Stomach (tissue), 9 donors: Measurements from ENCODE around the gene TSPAN15. TPM values are rescaled to one million over a fixed set of nuclear protein-coding genes. Genes with fewer than 3 reads are reported as not detected.

ENCODE experiments used
- DNase-seq, 2 donors: peaks; one replicate each; pipeline versions ENCODE4 v3.0.0 to v3.0.0-alpha.2; 2013 to 2019
- H3K27ac ChIP-seq, 5 donors: fragments of 200-600 bp in 4 of 5; sonication (generic) in 4 of 5; one replicate each; pipeline ENCODE4 v1.5.1; 2013 to 2019; ENCODE audit warnings: mild to moderate bottlenecking in 1 of 5, moderate library complexity in 1 of 5
- H3K27me3 ChIP-seq, 3 donors: fragments of 200-600 bp; sonication (generic); one replicate each; pipeline ENCODE4 v1.5.1; 2017 to 2019; ENCODE audit warnings: mixed run types in 1 of 3
- H3K36me3 ChIP-seq, 4 donors: fragments of 200-600 bp; sonication (generic); 1 replicate in 3 of 4; 2 replicates in 1 of 4; pipeline ENCODE4 v1.5.1; 2016 to 2019
- H3K4me1 ChIP-seq, 4 donors: fragments of 200-600 bp; sonication (generic); one replicate each; pipeline ENCODE4 v1.5.1; 2016 to 2019
- H3K4me3 ChIP-seq, 4 donors: fragments of 200-600 bp; sonication (generic) in 3 of 4; one replicate each; pipeline ENCODE4 v1.5.1; 2016 to 2019; ENCODE audit warnings: mild to moderate bottlenecking in 1 of 4
- H3K9me3 ChIP-seq, 4 donors: fragments of 200-600 bp; sonication (generic); one replicate each; pipeline ENCODE4 v1.5.1; 2016 to 2019
- EP300 ChIP-seq: sonication (generic); formaldehyde crosslinking; IDR thresholded peaks from one replicate; pipeline ENCODE4 v1.6.1; 2017; ENCODE audit warnings: antibody characterized with exemption
- POLR2A ChIP-seq, 4 donors: fragments of 450-650 bp; IDR thresholded peaks; one replicate each; pipeline ENCODE4 v1.6.1; 2016; ENCODE audit warnings: antibody characterized with exemption in 4 of 4, control low read depth in 2 of 4, mild to moderate bottlenecking in 1 of 4, moderate library complexity in 1 of 4
- POLR2AphosphoS5 ChIP-seq, 3 donors: sonication (generic); formaldehyde crosslinking; IDR thresholded peaks; one replicate each; pipeline ENCODE4 v1.6.1; 2016; ENCODE audit warnings: antibody characterized with exemption in 3 of 3
- WGBS, 5 donors: extraction: QIAGEN DNeasy Blood & Tissue Kit in 3 of 5; methylation state at CpG; one replicate each; pipeline versions ENCODE4 v1.1.5 to v1.1.7; 2013 to 2018; 5-methylcytosine and 5-hydroxymethylcytosine counted together
- intact Hi-C: fragments of 100-400 bp; cut with DNase I; formaldehyde crosslinking; loops from one replicate; pipeline ENCODE4 v1.15.1; 2023; ENCODE audit warnings: low total_unique reads
- polyA plus RNA-seq, 3 donors: library from polyadenylated mRNA; stranded (reverse); fragments of 200-250 nt; gene quantifications; one replicate each; pipeline ENCODE4 v1.2.3, GENCODE V29; 2013
- total RNA-seq, 5 donors: library from RNA; depleted of rRNA; stranded (reverse); fragments of >200 nt; gene quantifications; one replicate each; pipeline versions ENCODE4 v1.1.0 to v1.2.3, GENCODE V29; 2014 to 2016
- TF ChIP-seq, protein P1 (sequence below), 7 experiments: fragments of 450-650 bp in 4 of 7; fragments of 200-600 bp in 3 of 7; sonication (generic) in 3 of 7; IDR thresholded peaks; one replicate each; pipeline ENCODE4 v1.5.1; 2016 to 2019; ENCODE audit warnings: antibody characterized with exemption in 7 of 7, control low read depth in 2 of 7, mild to moderate bottlenecking in 1 of 7
- donor health status: healthy with polysubstance abuse.
- donor health status: Bipolar disorder and iron deficiency.
- donor health status: healthy.

The TSPAN15 gene
- total and polyA plus RNA-seq, 8 donors: 23.5 to 153 (median 74.5) TPM

DNA sequence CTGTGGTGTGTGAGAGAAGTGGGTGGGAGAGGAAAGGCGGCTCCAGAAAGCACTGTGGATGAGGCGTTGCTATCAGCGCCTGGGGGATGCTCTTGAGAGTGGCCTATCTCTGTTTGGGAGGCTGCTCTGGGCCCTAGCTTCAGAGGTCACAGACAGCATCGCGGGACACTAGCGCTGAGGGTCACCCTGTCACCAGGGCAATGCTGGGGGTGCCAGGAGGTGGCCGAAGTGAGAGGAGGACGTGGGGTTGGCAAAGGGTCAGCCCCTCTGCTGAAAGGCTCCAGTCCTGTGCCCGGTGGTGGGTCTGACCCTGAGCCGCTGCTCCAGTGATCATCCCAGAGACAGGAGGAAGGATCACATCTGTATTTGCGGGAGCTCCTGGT is 31.5 kb upstream of the TSPAN15 start:
- H3K27ac ChIP-seq: peak overlapping the region in 2 of 5 donors; percentile 81 to 84
- H3K27me3 ChIP-seq: no peaks in the 10 kb centered on the region
- no peaks in the 10 kb centered on the region for H3K9me3 ChIP-seq
- H3K4me1 ChIP-seq: peaks cover 11 to 67% (median 35%) of the 10 kb centered on the region in 4 donors
- no peaks in the 10 kb centered on the region for H3K36me3 ChIP-seq
- no peak for DNase-seq
- intact Hi-C loops: no loop called here
- 77 to 92% (median 83%) methylated on average over 9 to 11 of the region's 11 CpGs for WGBS, 5 donors
- no peak for TF ChIP-seq POLR2AphosphoS5 (IDR thresholded peaks at IDR 0.05)
- TF ChIP-seq EP300: no peak
- TF ChIP-seq, protein P1, sequence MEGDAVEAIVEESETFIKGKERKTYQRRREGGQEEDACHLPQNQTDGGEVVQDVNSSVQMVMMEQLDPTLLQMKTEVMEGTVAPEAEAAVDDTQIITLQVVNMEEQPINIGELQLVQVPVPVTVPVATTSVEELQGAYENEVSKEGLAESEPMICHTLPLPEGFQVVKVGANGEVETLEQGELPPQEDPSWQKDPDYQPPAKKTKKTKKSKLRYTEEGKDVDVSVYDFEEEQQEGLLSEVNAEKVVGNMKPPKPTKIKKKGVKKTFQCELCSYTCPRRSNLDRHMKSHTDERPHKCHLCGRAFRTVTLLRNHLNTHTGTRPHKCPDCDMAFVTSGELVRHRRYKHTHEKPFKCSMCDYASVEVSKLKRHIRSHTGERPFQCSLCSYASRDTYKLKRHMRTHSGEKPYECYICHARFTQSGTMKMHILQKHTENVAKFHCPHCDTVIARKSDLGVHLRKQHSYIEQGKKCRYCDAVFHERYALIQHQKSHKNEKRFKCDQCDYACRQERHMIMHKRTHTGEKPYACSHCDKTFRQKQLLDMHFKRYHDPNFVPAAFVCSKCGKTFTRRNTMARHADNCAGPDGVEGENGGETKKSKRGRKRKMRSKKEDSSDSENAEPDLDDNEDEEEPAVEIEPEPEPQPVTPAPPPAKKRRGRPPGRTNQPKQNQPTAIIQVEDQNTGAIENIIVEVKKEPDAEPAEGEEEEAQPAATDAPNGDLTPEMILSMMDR (IDR thresholded peaks at IDR 0.05): no peak
- no peak for TF ChIP-seq POLR2A (IDR thresholded peaks at IDR 0.05)
- no peak overlapping the region for H3K4me3 ChIP-seq

DNA sequence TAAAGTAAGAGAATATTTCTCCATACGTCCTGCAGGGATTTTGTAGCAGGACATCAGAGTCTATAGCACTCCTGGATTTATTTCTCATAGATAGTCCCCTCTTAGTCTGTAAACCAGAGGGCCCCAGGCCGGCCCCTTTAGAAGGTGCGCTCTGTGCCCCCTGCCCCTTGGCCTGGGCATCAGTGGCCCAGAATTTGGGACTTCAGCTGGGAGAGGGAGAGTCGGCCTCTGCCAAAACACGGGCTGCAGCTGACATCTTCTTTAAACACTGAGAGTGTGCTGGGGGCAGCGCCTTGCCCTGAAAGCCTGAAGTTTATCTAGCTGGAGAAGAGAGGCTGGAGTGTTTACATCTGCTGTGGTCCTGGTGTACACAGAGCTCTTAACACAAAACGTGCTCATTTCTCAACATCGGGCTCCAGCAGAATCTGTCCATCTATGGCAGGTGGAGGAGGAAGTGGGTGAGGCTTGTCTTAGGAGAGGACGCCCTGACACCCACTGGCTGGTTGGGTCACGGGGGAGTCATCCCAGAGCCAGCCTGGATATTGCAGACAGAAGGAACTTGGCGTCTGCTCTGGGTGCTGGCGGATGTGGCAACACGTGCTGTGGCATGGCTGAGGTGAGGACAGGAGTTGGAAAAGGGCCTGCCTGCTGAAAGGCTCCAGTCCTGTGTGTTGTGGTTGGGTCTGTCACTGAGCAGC is 29.5 kb upstream of the TSPAN15 start:
- Histone ChIP-seq H3K27me3 (no peaks in the 10 kb centered on the region), H3K4me3 (no peak overlapping the region), H3K4me1 (peaks cover 27 to 80% (median 51%) of the 10 kb centered on the region in 4 donors), H3K27ac (peak overlapping the region in 4 of 5 donors; percentile 55 to 84 (median 70)), H3K9me3 (no peaks in the 10 kb centered on the region), H3K36me3 (no peaks in the 10 kb centered on the region)
- 41 to 50% (median 46%) methylated on average over 13 of the region's 13 CpGs for WGBS, 5 donors
- TF ChIP-seq POLR2AphosphoS5 (IDR thresholded peaks at IDR 0.05): peak; percentile 51 to 90 (median 83)
- peak; percentile 12 for TF ChIP-seq EP300
- TF ChIP-seq, protein P1 (IDR thresholded peaks at IDR 0.05): no peak
- intact Hi-C loops: no loop called here
- peak in 1 of 2 donors; percentile 70 for DNase-seq

DNA sequence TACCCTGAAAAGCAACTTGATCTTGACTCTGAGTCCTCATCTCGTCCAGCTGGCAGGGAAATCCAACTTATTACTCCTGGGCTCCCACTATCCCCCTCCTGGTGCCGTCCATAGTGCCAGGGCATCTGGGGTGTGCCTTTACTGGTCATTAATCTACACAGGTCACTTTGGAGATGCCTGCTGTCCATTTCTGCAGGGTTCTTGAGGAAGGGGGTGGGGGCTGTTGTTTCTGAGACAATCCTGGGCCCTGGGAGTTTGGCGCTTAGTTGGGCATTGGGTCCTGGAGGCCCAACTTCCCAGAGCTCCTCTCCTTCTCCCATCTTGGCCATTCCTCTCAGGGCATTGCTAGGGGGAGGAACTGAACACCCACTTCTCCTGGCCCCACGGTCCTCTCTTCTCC is 28.6 kb upstream of the TSPAN15 start:
- Histone ChIP-seq H3K4me1 (peaks cover 27 to 73% (median 53%) of the 10 kb centered on the region in 4 donors), H3K36me3 (no peaks in the 10 kb centered on the region), H3K27ac (peak overlapping the region in 4 of 5 donors; percentile 55 to 84 (median 70)), H3K27me3 (no peaks in the 10 kb centered on the region), H3K4me3 (no peak overlapping the region), H3K9me3 (no peaks in the 10 kb centered on the region)
- DNase-seq: no peak
- WGBS, 5 donors: 81 to 93% (median 91%) methylated on average over 4 of the region's 4 CpGs
- TF ChIP-seq POLR2AphosphoS5 (IDR thresholded peaks at IDR 0.05) (no peak), EP300 (no peak), POLR2A (IDR thresholded peaks at IDR 0.05) (no peak)
- TF ChIP-seq, protein P1 (IDR thresholded peaks at IDR 0.05): no peak
- intact Hi-C loops: no loop called here

DNA sequence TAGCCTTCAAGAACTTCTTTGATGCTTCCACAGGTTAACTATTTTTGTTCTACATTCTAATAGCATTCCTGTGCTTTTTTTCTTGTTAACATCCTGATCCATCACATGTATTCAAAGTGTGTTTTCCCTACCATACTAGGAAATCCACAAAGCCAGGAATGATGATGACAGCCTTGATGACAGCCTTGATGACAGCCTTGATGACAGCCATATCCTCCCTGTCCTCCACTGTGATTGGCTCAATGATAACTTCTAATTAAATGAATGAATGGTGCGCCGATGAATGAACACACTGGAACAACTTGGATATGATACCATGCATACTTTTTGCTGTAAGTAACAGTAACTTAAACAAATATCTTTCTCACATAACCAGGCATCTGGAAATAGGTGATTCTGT is 26.2 kb upstream of the TSPAN15 start:
- 97 to 99% (median 98%) methylated on average over 2 of the region's 2 CpGs for WGBS, 5 donors
- Histone ChIP-seq H3K36me3 (no peaks in the 10 kb centered on the region), H3K9me3 (no peaks in the 10 kb centered on the region), H3K4me1 (peaks cover 21 to 60% (median 38%) of the 10 kb centered on the region in 4 donors), H3K27ac (peak overlapping the region in 4 of 5 donors; percentile 71 to 84 (median 81)), H3K27me3 (no peaks in the 10 kb centered on the region), H3K4me3 (no peak overlapping the region)
- DNase-seq: no peak
- TF ChIP-seq POLR2AphosphoS5 (IDR thresholded peaks at IDR 0.05) (no peak), POLR2A (IDR thresholded peaks at IDR 0.05) (no peak), EP300 (no peak)
- TF ChIP-seq, protein P1 (IDR thresholded peaks at IDR 0.05): no peak
- intact Hi-C loops: loop anchor here (5.0 kb wide), 1 partner anchor 82 kb away; no protein-coding TSS in a partner anchor
